ENCODE results near the gene ANXA2R. TPM values are rescaled to one million over a fixed set of nuclear protein-coding genes. Genes with fewer than 3 reads are reported as not detected.

Gene ANXA2R
- total RNA-seq, 2 experiments from 2014 or later: 39.2 to 41.1 TPM

DNA sequence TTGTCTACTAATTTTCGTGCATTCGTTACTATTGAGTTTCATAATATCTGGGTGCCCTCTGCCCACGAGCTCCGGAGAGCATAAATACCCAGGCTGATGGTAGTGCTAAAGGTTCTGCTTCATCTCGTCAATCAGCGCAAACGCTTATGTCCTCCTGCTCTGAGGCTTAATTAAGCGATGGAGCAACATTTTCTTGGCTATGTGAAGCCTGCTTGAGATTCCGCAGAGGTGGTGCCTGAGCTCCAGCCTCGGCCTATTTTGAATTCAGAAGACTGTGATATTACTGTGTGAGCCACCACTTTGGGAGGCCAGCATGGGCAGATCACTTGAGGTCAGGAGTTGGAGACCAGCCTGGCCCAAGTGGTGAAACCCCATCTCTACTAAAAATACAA, 44.8 kb downstream of the ANXA2R start:
- Mint-ChIP-seq H3K9me3 (no peaks in the 10 kb centered on the region), H3K27ac (peak overlapping the region; percentile 98), H3K27me3 (no peaks in the 10 kb centered on the region), H3K4me3 (peak overlapping the region; percentile 98), H3K36me3 (peaks cover 12% of the 10 kb centered on the region), H3K4me1 (peaks cover 22% of the 10 kb centered on the region)
- POLR2A ChIA-PET: interaction anchor here (0.8 to 12.5 kb wide), 9 partner anchors 8 to 608 kb away, joined by 3 to 503 read pairs (median 120); partner anchors contain the start of genes ANXA2R and NNT
- ATAC-seq (ENCODE audit: low read depth) (no peak), DNase-seq (no peak)

DNA sequence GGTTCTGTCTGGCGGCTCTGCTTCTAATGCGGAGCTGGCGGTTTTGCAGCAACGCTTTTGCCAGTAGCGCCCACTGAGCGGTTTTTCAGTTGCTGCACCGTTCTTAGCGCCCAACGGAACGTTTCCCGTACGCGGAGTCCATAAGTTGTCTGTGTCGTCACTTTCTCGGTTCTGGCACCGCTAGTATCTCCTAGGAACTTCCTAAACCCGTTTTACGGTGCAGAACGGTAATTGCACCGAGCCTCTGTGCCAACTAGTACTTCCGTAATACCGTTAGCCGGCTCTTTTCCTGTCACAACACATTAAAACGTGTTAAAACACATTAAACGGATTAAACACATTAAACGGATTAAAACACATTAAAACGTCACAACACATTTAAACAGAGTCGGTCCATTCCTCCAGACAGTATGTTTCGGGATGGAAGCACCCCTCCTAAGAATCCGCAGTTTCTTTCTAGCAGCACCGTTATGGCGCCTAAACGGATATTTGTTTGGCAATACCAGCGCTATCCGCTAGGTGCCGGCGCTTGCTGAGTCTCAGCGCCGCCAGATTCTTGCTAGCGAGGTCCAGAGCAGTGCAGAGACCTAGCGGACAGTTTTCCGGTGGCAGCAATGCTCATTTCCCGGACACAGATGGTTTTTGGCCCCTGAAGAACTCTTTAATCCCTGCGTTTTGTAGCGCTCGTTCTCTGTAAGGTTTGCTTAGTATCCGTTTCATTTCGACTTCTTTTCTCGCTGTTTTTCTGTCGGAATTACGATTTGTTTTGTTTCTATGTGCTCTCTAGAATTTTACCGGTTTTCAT, 45.4 kb downstream of the ANXA2R start:
- POLR2A ChIA-PET: interaction anchor here (0.8 to 12.5 kb wide), 14 partner anchors 8 to 608 kb away, joined by 3 to 503 read pairs (median 16); partner anchors contain the start of genes ANXA2R, HMGCS1, NNT and TMEM267
- Mint-ChIP-seq H3K36me3 (peaks cover 12% of the 10 kb centered on the region), H3K27ac (peak overlapping the region; percentile 98), H3K9me3 (no peaks in the 10 kb centered on the region), H3K27me3 (no peaks in the 10 kb centered on the region), H3K4me3 (peak overlapping the region; percentile 98), H3K4me1 (peaks cover 23% of the 10 kb centered on the region)
- ATAC-seq (ENCODE audit: low read depth) (peak; percentile 59), DNase-seq (peak; percentile 84)

DNA sequence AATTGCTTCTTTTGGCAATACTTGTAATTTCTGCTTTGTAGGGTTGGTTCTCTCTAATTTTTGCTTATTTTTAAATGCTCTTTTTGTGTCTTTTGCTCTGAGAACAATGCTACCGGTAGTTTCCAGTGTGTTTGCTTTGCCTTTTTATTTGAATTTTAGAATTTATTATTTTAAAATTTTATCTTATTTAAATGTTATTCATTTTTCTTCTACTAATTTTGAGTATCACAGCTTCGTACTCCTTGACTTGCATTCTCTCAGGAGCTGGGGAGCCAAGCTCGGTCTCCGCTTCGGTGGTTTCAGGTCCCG, 45.9 kb downstream of the ANXA2R start:
- no peak for ATAC-seq (ENCODE audit: low read depth)
- Mint-ChIP-seq H3K4me3 (peak overlapping the region; percentile 98), H3K27ac (peak overlapping the region; percentile 98), H3K4me1 (peaks cover 23% of the 10 kb centered on the region), H3K36me3 (peaks cover 12% of the 10 kb centered on the region), H3K9me3 (no peaks in the 10 kb centered on the region), H3K27me3 (no peaks in the 10 kb centered on the region)
- POLR2A ChIA-PET: interaction anchor here (0.9 to 12.5 kb wide), 15 partner anchors 9 to 609 kb away, joined by 3 to 503 read pairs (median 15); partner anchors contain the start of genes ANXA2R, HMGCS1, NNT and TMEM267
- DNase-seq: no peak

DNA sequence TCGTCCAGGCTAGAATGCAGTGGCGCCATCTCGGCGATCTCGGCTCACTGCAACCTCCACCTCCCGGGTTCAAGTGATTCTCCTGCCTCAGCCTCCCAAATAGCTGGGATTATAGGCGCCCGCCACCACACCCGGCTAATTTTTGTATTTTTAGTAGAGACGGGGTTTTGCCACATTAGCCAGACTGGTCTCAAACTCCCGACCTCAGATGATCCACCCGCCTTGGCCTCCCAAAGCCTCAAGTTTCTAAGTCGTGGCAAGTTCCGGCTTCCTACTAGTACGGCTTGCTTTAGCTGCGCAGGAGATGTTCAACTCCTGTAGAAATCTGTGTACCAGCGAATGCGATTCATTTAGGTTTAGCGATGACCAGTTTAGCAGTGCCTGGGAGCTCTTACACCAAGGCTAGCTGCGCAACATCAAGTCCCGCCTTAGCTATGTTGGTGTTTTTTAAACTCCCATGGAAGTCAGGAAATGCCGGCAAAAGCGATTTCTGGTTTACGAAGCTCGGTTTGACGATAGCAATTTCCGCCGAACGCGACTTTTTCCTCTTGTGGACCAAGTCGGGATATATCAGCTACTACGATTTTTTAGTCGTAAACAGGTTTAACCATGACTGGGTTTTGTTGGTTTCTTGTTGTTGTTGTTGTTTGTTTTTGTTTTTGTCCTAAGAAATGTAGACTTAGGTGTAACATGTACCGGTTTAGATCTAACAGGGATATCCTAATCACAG, 46.4 kb downstream of the ANXA2R start:
- Mint-ChIP-seq H3K9me3 (no peaks in the 10 kb centered on the region), H3K36me3 (peaks cover 14% of the 10 kb centered on the region), H3K4me3 (peak overlapping the region; percentile 98), H3K27ac (peak overlapping the region; percentile 98), H3K27me3 (no peaks in the 10 kb centered on the region), H3K4me1 (peaks cover 26% of the 10 kb centered on the region)
- peak; percentile 15 for ATAC-seq (ENCODE audit: low read depth)
- peak; percentile 69 for DNase-seq
- POLR2A ChIA-PET: interaction anchor here (0.7 to 12.5 kb wide), 17 partner anchors 8 to 609 kb away, joined by 3 to 503 read pairs (median 10); partner anchors contain the start of genes ANXA2R, HMGCS1, NNT and TMEM267

DNA sequence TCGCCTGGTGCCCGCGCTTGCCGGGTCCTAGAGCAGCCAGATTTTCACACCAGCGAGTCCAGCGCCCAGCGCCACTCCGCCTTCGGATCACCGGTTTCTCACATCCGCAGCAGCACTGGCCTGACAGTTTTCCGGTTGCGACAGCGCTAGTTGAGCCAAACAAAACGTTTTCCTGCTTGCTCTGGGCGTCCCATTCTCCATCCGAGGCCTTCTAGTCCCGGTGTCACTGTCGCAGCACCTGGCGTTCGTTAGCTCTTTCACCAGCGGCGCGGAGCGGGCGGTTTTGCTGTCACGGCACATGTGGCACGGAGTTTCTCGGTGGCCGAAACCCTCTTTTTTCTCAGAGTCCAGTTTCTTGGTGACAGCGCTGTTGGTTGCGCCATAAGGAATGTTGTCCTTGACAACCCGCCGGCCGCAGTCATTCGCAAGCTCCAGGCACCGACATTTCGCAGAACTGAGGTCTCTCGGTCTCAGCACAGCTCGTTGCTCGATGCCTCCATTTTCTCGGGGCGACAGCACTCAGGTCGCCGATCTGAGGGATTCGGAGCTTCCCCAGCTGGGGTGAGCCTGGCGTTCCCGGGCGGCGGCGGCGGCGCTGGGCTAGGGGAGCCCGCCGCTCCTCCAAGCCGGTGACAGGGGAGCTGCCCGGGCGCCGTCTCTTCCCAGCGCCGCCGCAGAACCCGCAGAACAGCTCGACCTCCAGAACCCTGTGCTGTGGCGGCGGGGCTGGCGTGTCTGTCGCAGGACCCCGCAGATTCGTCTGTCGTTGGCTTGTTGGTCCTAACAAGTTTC, 47.8 kb downstream of the ANXA2R start:
- peak; percentile 44 for ATAC-seq (ENCODE audit: low read depth)
- Mint-ChIP-seq H3K27ac (peak overlapping the region; percentile 98), H3K4me3 (peak overlapping the region; percentile 98), H3K27me3 (no peaks in the 10 kb centered on the region), H3K36me3 (peaks cover 13% of the 10 kb centered on the region), H3K4me1 (peaks cover 33% of the 10 kb centered on the region), H3K9me3 (no peaks in the 10 kb centered on the region)
- POLR2A ChIA-PET: interaction anchor here (0.7 to 12.5 kb wide), 17 partner anchors 9 to 610 kb away, joined by 3 to 503 read pairs (median 11); partner anchors contain the start of genes ANXA2R, NNT, TMEM267 and ZNF131
- peak; percentile 78 for DNase-seq

DNA sequence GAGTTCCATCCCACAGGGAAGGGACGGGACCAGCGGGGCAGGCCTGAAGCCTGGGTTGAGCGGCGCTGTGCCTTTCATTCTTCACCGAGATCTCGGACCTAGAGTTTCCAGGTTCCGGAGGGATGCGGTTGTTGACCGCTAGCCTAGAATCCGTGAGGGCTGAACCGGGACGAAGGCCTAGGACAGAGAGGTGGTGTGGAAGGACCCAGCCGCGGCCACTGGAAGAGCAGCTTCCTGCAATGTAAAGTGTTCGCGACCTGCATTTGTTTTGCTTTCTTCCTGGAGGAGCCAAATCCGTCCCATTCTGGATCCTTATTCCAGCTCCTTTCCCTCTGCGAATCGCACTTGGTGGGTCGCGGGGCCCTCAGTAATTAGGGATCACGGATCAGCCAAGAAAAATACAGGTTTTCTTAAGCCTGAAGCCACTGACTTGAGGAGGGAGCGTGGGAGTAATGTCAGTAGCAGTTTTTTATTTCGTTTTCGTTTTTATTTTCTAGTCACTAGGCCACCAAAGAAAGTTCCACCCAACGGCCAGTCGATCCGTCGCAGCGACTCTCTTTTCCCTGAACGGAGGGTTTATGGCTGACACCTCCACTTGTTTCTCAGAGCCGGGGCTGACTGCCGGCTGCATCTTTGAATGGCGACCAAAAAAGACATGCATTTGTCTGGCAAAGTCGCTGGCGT, 48.6 kb downstream of the ANXA2R start:
- peak; percentile 54 for DNase-seq
- H3K27me3 Mint-ChIP-seq: no peaks in the 10 kb centered on the region
- H3K4me3 Mint-ChIP-seq: peak overlapping the region; percentile 98
- peaks cover 37% of the 10 kb centered on the region for H3K4me1 Mint-ChIP-seq
- H3K36me3 Mint-ChIP-seq: peaks cover 16% of the 10 kb centered on the region
- H3K27ac Mint-ChIP-seq: peak overlapping the region; percentile 98
- H3K9me3 Mint-ChIP-seq: no peaks in the 10 kb centered on the region
- POLR2A ChIA-PET: interaction anchor here (1.1 to 12.5 kb wide), 16 partner anchors 9 to 611 kb away, joined by 3 to 503 read pairs (median 11); partner anchors contain the start of genes ANXA2R, HMGCS1, NNT and TMEM267
- ATAC-seq (ENCODE audit: low read depth): no peak

DNA sequence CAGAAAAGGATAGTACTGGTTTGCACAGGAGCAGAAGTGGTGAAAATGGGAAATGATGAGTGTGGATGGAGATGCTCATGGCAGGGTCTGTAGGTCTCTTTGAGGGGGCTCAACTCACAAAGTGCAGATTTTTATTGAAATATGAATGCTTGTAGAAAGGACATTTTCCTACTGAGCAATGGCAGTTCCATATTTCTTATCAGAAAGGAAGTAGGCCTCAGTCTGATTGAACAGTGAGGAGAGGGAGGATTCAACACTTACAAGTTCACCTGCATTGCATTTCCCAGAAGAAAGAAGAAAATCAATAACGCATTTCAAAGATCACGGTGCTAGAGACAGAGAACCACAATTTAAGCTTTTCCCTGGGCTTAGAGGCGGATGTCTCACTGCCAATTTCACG, 49.2 kb downstream of the ANXA2R start:
- ATAC-seq (ENCODE audit: low read depth) (no peak), DNase-seq (no peak)
- H3K36me3 Mint-ChIP-seq: peaks cover 22% of the 10 kb centered on the region
- H3K27ac Mint-ChIP-seq: peak overlapping the region; percentile 98
- no peaks in the 10 kb centered on the region for H3K27me3 Mint-ChIP-seq
- no peaks in the 10 kb centered on the region for H3K9me3 Mint-ChIP-seq
- POLR2A ChIA-PET: interaction anchor here (1.4 to 12.5 kb wide), 11 partner anchors 8 to 493 kb away, joined by 3 to 503 read pairs (median 33); partner anchors contain the start of genes ANXA2R, HMGCS1 and TMEM267
- H3K4me1 Mint-ChIP-seq: peaks cover 40% of the 10 kb centered on the region
- H3K4me3 Mint-ChIP-seq: peak overlapping the region; percentile 98

Other genes with a start within 250 kb of the ANXA2R start
- 1 to 10 TPM in 1 of 2 experiments, under 1 TPM in 1; 0.83 to 1.1 TPM for gene SELENOP, start 228.4 kb downstream of the ANXA2R start, total RNA-seq
- 10 to 100 TPM; 55.6 to 58.0 TPM for gene ZNF131, start 80.6 kb upstream of the ANXA2R start, total RNA-seq
- gene NIM1K, start 151.9 kb upstream of the ANXA2R start, total RNA-seq: under 1 TPM; 0.43 to 0.75 TPM

Data from activated naive CD8-positive, alpha-beta T cell treated with anti-CD3 and anti-CD28 coated beads, Interleukin-2, amount 10 ng/mL, durations not matched to agents 7 days and 5 days (primary cell).